Retinal pigment epithelial cell (primary cell): ENCODE measurements around the gene GNRHR.
A peak's percentile ranks its signal among the peaks of the same experiment; 100 is the strongest.
"Not testable (repeated sequence)": the region's sequence is repeated elsewhere in the genome, so short reads cannot be mapped to it uniquely, and the experiment has no call there.

Experiments used
- DNase-seq: peaks from one replicate; pipeline ENCODE4 v3.0.0-alpha.2; 2010; ENCODE audit warnings: low read depth
- H3K4me3 ChIP-seq: 2 replicates; pipeline ENCODE4 v1.5.1; 2011; ENCODE audit warnings: mild to moderate bottlenecking, low read length, control low read depth, moderate library complexity
- TF ChIP-seq, protein P1 (sequence below): conservative IDR thresholded peaks from 2 replicates; pipeline ENCODE4 v1.5.1; 2011; ENCODE audit warnings: low read depth, low read length, control low read depth, inconsistent platforms

Gene GNRHR

GRCh38 chr4:67770422-67770821 lies 16.2 kb upstream of the GNRHR start:
- TF ChIP-seq, protein P1, sequence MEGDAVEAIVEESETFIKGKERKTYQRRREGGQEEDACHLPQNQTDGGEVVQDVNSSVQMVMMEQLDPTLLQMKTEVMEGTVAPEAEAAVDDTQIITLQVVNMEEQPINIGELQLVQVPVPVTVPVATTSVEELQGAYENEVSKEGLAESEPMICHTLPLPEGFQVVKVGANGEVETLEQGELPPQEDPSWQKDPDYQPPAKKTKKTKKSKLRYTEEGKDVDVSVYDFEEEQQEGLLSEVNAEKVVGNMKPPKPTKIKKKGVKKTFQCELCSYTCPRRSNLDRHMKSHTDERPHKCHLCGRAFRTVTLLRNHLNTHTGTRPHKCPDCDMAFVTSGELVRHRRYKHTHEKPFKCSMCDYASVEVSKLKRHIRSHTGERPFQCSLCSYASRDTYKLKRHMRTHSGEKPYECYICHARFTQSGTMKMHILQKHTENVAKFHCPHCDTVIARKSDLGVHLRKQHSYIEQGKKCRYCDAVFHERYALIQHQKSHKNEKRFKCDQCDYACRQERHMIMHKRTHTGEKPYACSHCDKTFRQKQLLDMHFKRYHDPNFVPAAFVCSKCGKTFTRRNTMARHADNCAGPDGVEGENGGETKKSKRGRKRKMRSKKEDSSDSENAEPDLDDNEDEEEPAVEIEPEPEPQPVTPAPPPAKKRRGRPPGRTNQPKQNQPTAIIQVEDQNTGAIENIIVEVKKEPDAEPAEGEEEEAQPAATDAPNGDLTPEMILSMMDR, result no peak
- DNase-seq, result no peak
- no peak overlapping the region for H3K4me3 ChIP-seq

- TF ChIP-seq, protein P1, result no peak
- DNase-seq, result peak; percentile 52
- no peak overlapping the region for H3K4me3 ChIP-seq
Observed at GRCh38 chr4:67765928-67766327, 11.7 kb upstream of the GNRHR start.

DNA sequence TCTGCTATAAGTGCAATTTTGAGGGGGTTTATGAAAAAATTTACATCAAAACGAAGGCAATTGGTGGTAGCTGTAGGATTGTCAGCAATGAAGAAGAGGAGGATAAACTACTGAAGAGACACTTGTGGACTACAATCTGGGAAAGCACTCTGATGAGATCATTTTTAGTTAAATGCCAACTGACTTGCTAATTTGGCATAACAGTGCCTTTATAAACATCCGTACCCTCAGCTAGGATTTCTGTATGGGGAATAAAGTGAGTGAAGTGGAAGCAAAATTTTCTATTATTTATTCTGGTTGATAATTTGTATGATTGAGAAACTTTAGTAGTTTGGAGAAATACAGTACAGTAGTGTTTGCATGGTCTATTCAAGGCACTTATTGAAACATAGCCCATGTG lies 11.2 kb upstream of the GNRHR start:
- TF ChIP-seq, protein P1, result no peak
- H3K4me3 ChIP-seq, result no peak overlapping the region
- no peak for DNase-seq

- TF ChIP-seq, protein P1, result no peak
- no peak overlapping the region for H3K4me3 ChIP-seq
- DNase-seq, result no peak
Observed at GRCh38 chr4:67764183-67764582, 10.0 kb upstream of the GNRHR start.

GRCh38 chr4:67762086-67762485 lies 7.9 kb upstream of the GNRHR start:
- DNase-seq, result peak; percentile 22
- H3K4me3 ChIP-seq, result no peak overlapping the region
- TF ChIP-seq, protein P1, result no peak

GRCh38 chr4:67756991-67757390 lies 2.8 kb upstream of the GNRHR start:
- not testable (repeated sequence) for H3K4me3 ChIP-seq

GRCh38 chr4:67755974-67756373 lies 1.8 kb upstream of the GNRHR start:
- TF ChIP-seq, protein P1, result no peak
- no peak for DNase-seq
- H3K4me3 ChIP-seq, result no peak overlapping the region

More at GRCh38 chr4:67756991-67757390, 2.8 kb upstream of the GNRHR start:
- not testable (repeated sequence) for DNase-seq

- no peak for DNase-seq
- H3K4me3 ChIP-seq, result no peak overlapping the region
- TF ChIP-seq, protein P1, result no peak
Observed at GRCh38 chr4:67751260-67751659, 2.9 kb downstream of the GNRHR start.
